PC-3 (cell line): Measurements from ENCODE around the gene HIBADH. TPM values are rescaled to one million over a fixed set of nuclear protein-coding genes. Genes with fewer than 3 reads are reported as not detected.

Source experiments
- ATAC-seq: fragments of 200-7000 bp; cut with Tn5 transposase; 2 replicates; pipeline ENCODE4 v1.9.1; 2020; ENCODE audit warnings: mild to moderate bottlenecking, moderate library complexity
- BruUV-seq: library from RNA; stranded (reverse); fragments of 400-500 nt; replicated peaks from 2 replicates; lab custom pipeline; 2021; lab: Mats Ljungman, UMichigan
- CTCF ChIA-PET: fragments of 300-600 bp; sonication (Branson Sonifier 250); formaldehyde crosslinking; loops from one replicate; lab custom pipeline; 2022; ENCODE audit warnings: antibody characterized with exemption; lab: Charles Lee
- POLR2A ChIA-PET: fragments of 300-600 bp; sonication (Branson Sonifier 250); formaldehyde crosslinking; loops from one replicate; lab custom pipeline; 2022; ENCODE audit warnings: antibody characterized with exemption; ENCODE audit not compliant: unreplicated experiment; lab: Charles Lee
- DNase-seq: peaks from one replicate; pipeline ENCODE4 v3.0.0-alpha.2; 2015
- H2AFZ ChIP-seq: fragments of 300-600 bp; sonication (generic); 2 replicates; pipeline ENCODE4 v1.6.0; 2016; ENCODE audit warnings: antibody characterized with exemption, low read length
- H3F3A ChIP-seq: fragments of 300-600 bp; sonication (generic); one replicate; pipeline ENCODE4 v1.6.0; 2017; ENCODE audit warnings: antibody characterized with exemption, low read length, control low read depth, mild to moderate bottlenecking; ENCODE audit not compliant: unreplicated experiment
- H3K27ac ChIP-seq: fragments of 300-600 bp; sonication (generic); 2 replicates; pipeline ENCODE4 v1.5.1; 2016; ENCODE audit warnings: mild to moderate bottlenecking, low read length
- H3K27me3 ChIP-seq: fragments of 300-600 bp; sonication (generic); 2 replicates; pipeline ENCODE4 v1.6.1; 2016; ENCODE audit warnings: low read length, mixed read lengths
- H3K36me3 ChIP-seq: fragments of 300-600 bp; sonication (generic); 2 replicates; pipeline ENCODE4 v1.6.1; 2016; ENCODE audit warnings: low read depth, mixed run types, low read length, mixed read lengths
- H3K4me1 ChIP-seq: fragments of 300-600 bp; sonication (generic); 2 replicates; pipeline ENCODE4 v1.5.1; 2016; ENCODE audit warnings: low read length; ENCODE audit not compliant: insufficient read depth
- H3K4me2 ChIP-seq: fragments of 300-600 bp; sonication (generic); 2 replicates; pipeline ENCODE4 v1.6.0; 2016; ENCODE audit warnings: low read length
- H3K4me3 ChIP-seq: fragments of 300-600 bp; sonication (generic); 2 replicates; pipeline ENCODE4 v1.5.1; 2016; ENCODE audit warnings: mild to moderate bottlenecking, low read length, mixed read lengths
- H3K79me2 ChIP-seq: fragments of 300-600 bp; sonication (generic); 2 replicates; pipeline ENCODE4 v1.6.1; 2017; ENCODE audit warnings: low read length, mixed read lengths
- H3K9ac ChIP-seq: fragments of 300-600 bp; sonication (generic); 2 replicates; pipeline ENCODE4 v1.6.0; 2016; ENCODE audit warnings: mild to moderate bottlenecking, low read length
- H3K9me2 ChIP-seq: fragments of 300-600 bp; sonication (generic); replicated peaks from 2 replicates; pipeline ENCODE4 v1.6.1; 2016; ENCODE audit warnings: mixed run types, low read length, mixed read lengths
- H3K9me3 ChIP-seq: fragments of 300-600 bp; sonication (generic); 2 replicates; pipeline ENCODE4 v1.6.1; 2016; ENCODE audit warnings: low read length, mixed read lengths
- H4K20me1 ChIP-seq: fragments of 300-600 bp; sonication (generic); 2 replicates; pipeline ENCODE4 v1.6.1; 2016; ENCODE audit warnings: low read length, mixed read lengths
- CTCF ChIP-seq: fragments of 300-600 bp; sonication (generic); conservative IDR thresholded peaks from 2 replicates; pipeline ENCODE4 v1.5.1; 2017; ENCODE audit warnings: antibody characterized with exemption, low read depth, mild to moderate bottlenecking, low read length
- EZH2 ChIP-seq: fragments of 300-600 bp; sonication (generic); IDR thresholded peaks from one replicate; pipeline ENCODE4 v1.6.1; 2017; ENCODE audit warnings: antibody characterized with exemption, mild to moderate bottlenecking, low read length; ENCODE audit not compliant: unreplicated experiment
- EZH2phosphoT487 ChIP-seq: fragments of 300-600 bp; sonication (generic); IDR thresholded peaks from 2 replicates; pipeline ENCODE4 v1.6.1; 2018; ENCODE audit warnings: mild to moderate bottlenecking, antibody characterized with exemption, low read length, borderline replicate concordance
- intact Hi-C: fragments of 100-400 bp; cut with micrococcal nuclease; formaldehyde crosslinking; loops from 2 replicates; pipeline ENCODE4 v1.9.0; 2023
- total RNA-seq: library from RNA; depleted of rRNA; stranded (reverse); fragments of >200 nt; gene quantifications from 2 replicates; pipeline ENCODE4 v1.2.3, GENCODE V29; 2014

The HIBADH gene
- total RNA-seq, 1 experiment from 2014 or later, result 45.8 TPM

DNA sequence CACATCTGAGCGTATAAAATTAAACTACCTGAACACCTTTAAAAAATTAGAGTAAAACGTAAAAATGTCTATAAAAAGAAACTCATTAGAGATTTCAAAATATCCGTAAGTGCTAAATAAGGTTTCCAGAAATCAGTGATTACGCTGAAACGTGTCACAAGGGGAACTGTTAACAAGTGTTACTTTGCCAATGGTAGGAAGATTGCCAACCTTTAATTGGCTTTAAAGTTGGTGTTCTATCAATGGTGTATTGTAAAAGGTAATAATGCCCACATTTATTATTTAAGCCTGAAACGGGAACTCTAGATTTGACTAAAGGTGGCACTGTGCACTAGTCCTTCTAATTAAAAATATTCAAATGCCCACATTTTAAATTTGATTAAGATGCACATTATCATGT lies 37.8 kb upstream of the HIBADH start:
- Histone ChIP-seq H3K4me1 (no peaks in the 10 kb centered on the region), H3K27me3 (no peaks in the 10 kb centered on the region), H3K36me3 (no peaks in the 10 kb centered on the region), H3F3A (no peaks in the 10 kb centered on the region), H3K79me2 (no peaks in the 10 kb centered on the region), H3K4me3 (no peak overlapping the region), H4K20me1 (no peaks in the 10 kb centered on the region), H3K9ac (no peak overlapping the region), H2AFZ (no peak overlapping the region), H3K9me3 (no peaks in the 10 kb centered on the region), H3K4me2 (no peak overlapping the region), H3K9me2 (no peaks in the 10 kb centered on the region), H3K27ac (no peak overlapping the region)
- ATAC-seq (no peak), DNase-seq (no peak)
- no TSS peak for BruUV-seq
- CTCF ChIA-PET, result interaction anchor here (0.6 kb wide), 1 partner anchor 8 kb away, joined by 5 read pairs; no protein-coding TSS in a partner anchor
- TF ChIP-seq EZH2 (no peak), EZH2phosphoT487 (no peak), CTCF (no peak)
- POLR2A ChIA-PET, result no interaction called here
- intact Hi-C loops, result no loop called here

- TF ChIP-seq EZH2phosphoT487 (no peak), EZH2 (no peak), CTCF (no peak)
- ATAC-seq, result no peak
- ChIA-PET CTCF (interaction anchor here (0.6 kb wide), 1 partner anchor 9 kb away, joined by 5 read pairs; no protein-coding TSS in a partner anchor), POLR2A (no interaction called here)
- no TSS peak for BruUV-seq
- H3K4me2 ChIP-seq, result no peak overlapping the region
- no peaks in the 10 kb centered on the region for H3F3A ChIP-seq
- H2AFZ ChIP-seq, result no peak overlapping the region
- H3K36me3 ChIP-seq, result no peaks in the 10 kb centered on the region
- no peaks in the 10 kb centered on the region for H4K20me1 ChIP-seq
- intact Hi-C loops, result loop anchor here (10.0 kb wide), 1 partner anchor 375 kb away; no protein-coding TSS in a partner anchor
- H3K27ac ChIP-seq, result no peak overlapping the region
- no peaks in the 10 kb centered on the region for H3K79me2 ChIP-seq
- H3K4me1 ChIP-seq, result no peaks in the 10 kb centered on the region
- no peak for DNase-seq
- H3K9me3 ChIP-seq, result no peaks in the 10 kb centered on the region
- H3K4me3 ChIP-seq, result no peak overlapping the region
- H3K9ac ChIP-seq, result no peak overlapping the region
- no peaks in the 10 kb centered on the region for H3K27me3 ChIP-seq
- no peaks in the 10 kb centered on the region for H3K9me2 ChIP-seq
These were observed 37.1 kb upstream of the HIBADH start for GRCh38 chr7:27699751-27700150.

DNA sequence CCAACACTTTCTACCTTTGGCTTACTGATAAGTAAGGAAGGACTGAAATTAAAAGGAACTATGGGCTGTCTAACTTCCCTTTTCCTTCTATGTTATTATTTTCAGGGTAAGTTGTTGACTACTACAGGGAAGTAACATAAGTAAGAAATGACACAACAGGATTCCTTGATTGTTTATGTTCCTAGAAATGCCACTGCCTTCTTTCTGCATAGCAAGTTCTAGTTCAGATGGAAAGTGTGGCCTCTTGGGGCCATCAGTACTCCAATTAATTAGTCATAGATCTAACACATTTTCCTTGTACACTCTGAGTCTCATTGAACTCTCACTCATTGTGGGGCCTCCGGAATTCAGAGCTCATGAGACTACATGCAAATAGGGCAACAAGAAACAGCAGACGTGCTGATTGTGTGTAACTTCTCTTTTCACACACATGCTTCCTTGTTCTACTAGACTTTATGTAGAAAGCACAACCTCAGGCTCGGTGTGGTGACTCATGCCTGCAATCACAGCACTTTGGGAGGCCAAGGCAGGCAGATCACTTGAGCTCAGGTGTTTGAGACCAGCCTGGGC lies 35.3 kb upstream of the HIBADH start:
- no peak overlapping the region for H3K27ac ChIP-seq
- ATAC-seq, result peak; percentile 43

More for the DNA sequence above, 35.3 kb upstream of the HIBADH start:
- H3K4me1 ChIP-seq, result peaks cover 9% of the 10 kb centered on the region
- ChIA-PET POLR2A (no interaction called here), CTCF (interaction anchor here (0.6 kb wide), 1 partner anchor 237 kb away, joined by 3 read pairs; no protein-coding TSS in a partner anchor)
- no peaks in the 10 kb centered on the region for H3K9me3 ChIP-seq
- TF ChIP-seq EZH2phosphoT487 (no peak), EZH2 (no peak), CTCF (no peak)
- H4K20me1 ChIP-seq, result no peaks in the 10 kb centered on the region
- H3K9ac ChIP-seq, result no peak overlapping the region
- DNase-seq, result peak; percentile 28
- H3K4me3 ChIP-seq, result no peak overlapping the region
- no peaks in the 10 kb centered on the region for H3K79me2 ChIP-seq
- intact Hi-C loops, result loop anchor here (10.0 kb wide), 1 partner anchor 377 kb away; no protein-coding TSS in a partner anchor
- BruUV-seq, result no TSS peak
- no peaks in the 10 kb centered on the region for H3K9me2 ChIP-seq
- H3F3A ChIP-seq, result no peaks in the 10 kb centered on the region
- no peak overlapping the region for H3K4me2 ChIP-seq
- H3K27me3 ChIP-seq, result no peaks in the 10 kb centered on the region
- H2AFZ ChIP-seq, result 0 out of 2 replicates have a peak overlapping the region, but pooled peaks have one; percentile 4
- H3K36me3 ChIP-seq, result no peaks in the 10 kb centered on the region
